Measurements from ENCODE around the gene TRIM24.

The TRIM24 gene

GRCh38 chr7:138512092-138512858 is 52.2 kb downstream of the TRIM24 start:
- Histone ChIP-seq H3K36me3 (peaks cover 38% of the 10 kb centered on the region), H3K9me3 (ENCODE audit: severe bottlenecking) (no peaks in the 10 kb centered on the region), H3K27ac (no peak overlapping the region), H3K27me3 (ENCODE audit: insufficient read depth, low read depth, severe bottlenecking) (no peaks in the 10 kb centered on the region), H3K4me3 (ENCODE audit: low read depth, low read length) (no peak overlapping the region)
- no peak for DNase-seq
- no peak for TF ChIP-seq CTCF (IDR thresholded peaks at IDR 0.05; ENCODE audit: low read depth, low read length)

GRCh38 chr7:138512885-138513284 is 52.8 kb downstream of the TRIM24 start:
- TF ChIP-seq CTCF (IDR thresholded peaks at IDR 0.05; ENCODE audit: low read depth, low read length), result no peak
- H3K9me3 ChIP-seq (ENCODE audit: severe bottlenecking), result no peaks in the 10 kb centered on the region
- H3K36me3 ChIP-seq, result peaks cover 44% of the 10 kb centered on the region
- no peak overlapping the region for H3K4me3 ChIP-seq (ENCODE audit: low read depth, low read length)
- H3K27me3 ChIP-seq (ENCODE audit: insufficient read depth, low read depth, severe bottlenecking), result no peaks in the 10 kb centered on the region
- no peak overlapping the region for H3K27ac ChIP-seq
- DNase-seq, result no peak

- Histone ChIP-seq H3K27ac (no peak overlapping the region), H3K4me3 (ENCODE audit: low read depth, low read length) (no peak overlapping the region), H3K9me3 (ENCODE audit: severe bottlenecking) (no peaks in the 10 kb centered on the region), H3K36me3 (peaks cover 48% of the 10 kb centered on the region), H3K27me3 (ENCODE audit: insufficient read depth, low read depth, severe bottlenecking) (no peaks in the 10 kb centered on the region)
- TF ChIP-seq CTCF (IDR thresholded peaks at IDR 0.05; ENCODE audit: low read depth, low read length), result no peak
- no peak for DNase-seq
These were observed 53.3 kb downstream of the TRIM24 start for GRCh38 chr7:138513344-138513871.

- Histone ChIP-seq H3K9me3 (ENCODE audit: severe bottlenecking) (no peaks in the 10 kb centered on the region), H3K4me3 (ENCODE audit: low read depth, low read length) (no peak overlapping the region), H3K27ac (no peak overlapping the region), H3K27me3 (ENCODE audit: insufficient read depth, low read depth, severe bottlenecking) (no peaks in the 10 kb centered on the region), H3K36me3 (peaks cover 52% of the 10 kb centered on the region)
- no peak for TF ChIP-seq CTCF (IDR thresholded peaks at IDR 0.05; ENCODE audit: low read depth, low read length)
- no peak for DNase-seq
These were observed 54.0 kb downstream of the TRIM24 start for GRCh38 chr7:138514044-138514443.

- no peak overlapping the region for H3K27ac ChIP-seq
- DNase-seq, result no peak
- no peak overlapping the region for H3K4me3 ChIP-seq (ENCODE audit: low read depth, low read length)
- H3K27me3 ChIP-seq (ENCODE audit: insufficient read depth, low read depth, severe bottlenecking), result no peaks in the 10 kb centered on the region
- H3K36me3 ChIP-seq, result peaks cover 58% of the 10 kb centered on the region
- TF ChIP-seq CTCF (IDR thresholded peaks at IDR 0.05; ENCODE audit: low read depth, low read length), result no peak
- no peaks in the 10 kb centered on the region for H3K9me3 ChIP-seq (ENCODE audit: severe bottlenecking)
These were observed 55.0 kb downstream of the TRIM24 start for GRCh38 chr7:138515001-138515528.
